ENCODE measurements around the gene EPAS1.

Gene EPAS1

GRCh38 chr2:46364797-46365457 is 67.7 kb downstream of the EPAS1 start:
- DNase-seq (ENCODE audit: low read depth in 2 of 2) = peak in 1 of 2 donors; percentile 27

DNA sequence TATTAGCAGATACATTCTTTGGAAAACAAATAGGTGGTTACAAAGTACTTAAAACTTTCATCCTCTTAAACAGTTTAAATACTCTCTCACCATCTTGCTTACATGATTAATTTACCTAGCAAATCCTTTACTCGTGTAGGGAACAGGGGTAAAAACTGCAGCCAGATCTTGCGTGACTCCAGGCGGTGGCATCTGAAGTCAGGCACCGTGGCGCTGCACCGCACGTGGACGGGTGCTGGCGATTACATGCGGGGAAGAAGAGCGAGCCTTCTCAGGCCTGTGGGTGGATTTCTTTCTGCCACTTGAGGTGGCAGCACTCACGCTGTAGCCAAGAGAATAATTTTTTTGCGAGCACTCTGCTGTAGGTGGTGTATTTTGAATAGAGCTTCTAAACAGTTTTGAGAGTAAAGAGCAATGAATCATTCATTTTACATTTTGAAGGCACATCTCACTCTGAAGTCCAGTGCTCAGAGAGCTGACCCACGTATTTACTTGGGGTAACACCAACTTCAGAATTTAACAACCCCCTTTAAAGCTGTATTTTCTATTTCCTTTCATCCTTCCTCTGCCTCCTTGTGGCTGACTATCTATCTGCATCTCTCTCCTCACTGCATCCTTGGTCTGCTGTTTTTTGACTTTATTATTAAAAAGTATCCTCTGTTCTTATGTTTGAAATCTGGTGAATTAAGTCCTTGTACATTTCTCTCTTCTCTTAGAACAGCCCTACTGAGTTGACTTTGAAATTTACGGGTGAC is 68.9 kb downstream of the EPAS1 start:
- DNase-seq (ENCODE audit: low read depth in 2 of 2) = no peak

GRCh38 chr2:46366668-46367052 is 69.5 kb downstream of the EPAS1 start:
- no peak for DNase-seq (ENCODE audit: low read depth in 2 of 2)

- no peak for DNase-seq (ENCODE audit: low read depth in 2 of 2)
Observed at GRCh38 chr2:46367286-46367685, 70.1 kb downstream of the EPAS1 start.

GRCh38 chr2:46368401-46368800 is 71.2 kb downstream of the EPAS1 start:
- no peak for DNase-seq (ENCODE audit: low read depth in 2 of 2)

GRCh38 chr2:46369783-46370182 is 72.6 kb downstream of the EPAS1 start:
- DNase-seq (ENCODE audit: low read depth in 2 of 2) = no peak

- DNase-seq (ENCODE audit: low read depth in 2 of 2) = no peak
Observed at GRCh38 chr2:46371854-46372253, 74.6 kb downstream of the EPAS1 start.

DNA sequence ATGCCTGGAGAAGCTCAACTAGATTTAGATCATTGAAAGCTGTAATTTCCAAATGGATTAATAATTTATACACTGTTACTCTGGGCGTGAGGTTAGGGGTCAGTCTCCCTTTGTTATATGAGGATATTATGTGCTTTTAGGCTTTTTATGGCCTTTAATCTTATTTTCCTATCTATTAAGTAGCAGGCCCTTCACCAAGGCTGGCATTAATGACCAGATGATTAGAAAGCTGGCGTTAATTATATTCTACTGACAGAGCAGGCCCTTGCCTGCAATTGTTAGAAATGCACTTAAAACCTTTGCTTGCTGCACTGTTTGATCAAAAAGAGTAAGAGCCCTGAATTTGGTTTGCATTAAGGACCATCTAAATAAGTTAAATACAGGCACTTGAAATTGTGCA is 75.3 kb downstream of the EPAS1 start:
- DNase-seq (ENCODE audit: low read depth in 2 of 2) = no peak

DNA sequence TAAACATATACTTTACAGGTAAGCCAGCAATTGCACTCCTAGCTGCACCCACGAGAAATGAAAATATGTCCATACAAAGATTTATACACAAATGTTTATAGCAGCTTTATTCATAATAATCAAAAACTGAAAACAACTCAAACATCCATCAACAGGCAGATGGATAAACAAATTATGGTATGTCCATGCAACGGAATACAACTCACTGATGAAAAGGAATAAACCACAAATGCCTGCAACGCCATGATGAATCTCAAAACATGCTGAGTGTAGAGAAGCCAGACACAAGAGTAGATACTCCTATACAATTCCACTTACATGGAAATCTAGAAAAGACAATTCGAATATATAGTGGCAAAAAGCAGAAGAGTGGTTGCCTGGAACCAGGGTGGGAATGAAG is 76.0 kb downstream of the EPAS1 start:
- no peak for DNase-seq (ENCODE audit: low read depth in 2 of 2)

DNA sequence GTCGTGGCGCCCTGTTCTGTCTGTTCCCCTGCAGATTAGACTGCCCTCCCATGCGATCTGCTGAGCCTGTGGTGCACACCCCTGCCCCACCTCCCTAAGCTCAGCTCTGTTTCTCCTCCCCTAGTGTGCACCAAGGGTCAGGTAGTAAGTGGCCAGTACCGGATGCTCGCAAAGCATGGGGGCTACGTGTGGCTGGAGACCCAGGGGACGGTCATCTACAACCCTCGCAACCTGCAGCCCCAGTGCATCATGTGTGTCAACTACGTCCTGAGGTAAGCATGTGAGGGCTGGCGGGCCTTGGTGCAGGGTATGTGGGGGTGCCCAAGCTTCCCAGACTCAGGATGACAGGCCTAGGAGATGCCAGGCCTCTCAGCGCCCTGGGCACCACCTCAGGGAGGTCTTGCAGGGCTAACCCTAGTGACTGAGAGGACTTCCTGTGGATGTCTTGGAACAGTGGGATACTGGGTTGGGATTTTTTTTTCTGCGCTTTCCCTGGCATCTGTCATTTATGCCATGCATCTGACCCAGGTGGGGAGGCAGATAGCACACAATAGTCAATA is 78.4 kb downstream of the EPAS1 start:
- DNase-seq (ENCODE audit: low read depth in 2 of 2) = no peak

GRCh38 chr2:46376586-46376985 is 79.4 kb downstream of the EPAS1 start:
- DNase-seq (ENCODE audit: low read depth in 2 of 2) = no peak

GRCh38 chr2:46377101-46377581 is 79.9 kb downstream of the EPAS1 start:
- no peak for DNase-seq (ENCODE audit: low read depth in 2 of 2)

DNA sequence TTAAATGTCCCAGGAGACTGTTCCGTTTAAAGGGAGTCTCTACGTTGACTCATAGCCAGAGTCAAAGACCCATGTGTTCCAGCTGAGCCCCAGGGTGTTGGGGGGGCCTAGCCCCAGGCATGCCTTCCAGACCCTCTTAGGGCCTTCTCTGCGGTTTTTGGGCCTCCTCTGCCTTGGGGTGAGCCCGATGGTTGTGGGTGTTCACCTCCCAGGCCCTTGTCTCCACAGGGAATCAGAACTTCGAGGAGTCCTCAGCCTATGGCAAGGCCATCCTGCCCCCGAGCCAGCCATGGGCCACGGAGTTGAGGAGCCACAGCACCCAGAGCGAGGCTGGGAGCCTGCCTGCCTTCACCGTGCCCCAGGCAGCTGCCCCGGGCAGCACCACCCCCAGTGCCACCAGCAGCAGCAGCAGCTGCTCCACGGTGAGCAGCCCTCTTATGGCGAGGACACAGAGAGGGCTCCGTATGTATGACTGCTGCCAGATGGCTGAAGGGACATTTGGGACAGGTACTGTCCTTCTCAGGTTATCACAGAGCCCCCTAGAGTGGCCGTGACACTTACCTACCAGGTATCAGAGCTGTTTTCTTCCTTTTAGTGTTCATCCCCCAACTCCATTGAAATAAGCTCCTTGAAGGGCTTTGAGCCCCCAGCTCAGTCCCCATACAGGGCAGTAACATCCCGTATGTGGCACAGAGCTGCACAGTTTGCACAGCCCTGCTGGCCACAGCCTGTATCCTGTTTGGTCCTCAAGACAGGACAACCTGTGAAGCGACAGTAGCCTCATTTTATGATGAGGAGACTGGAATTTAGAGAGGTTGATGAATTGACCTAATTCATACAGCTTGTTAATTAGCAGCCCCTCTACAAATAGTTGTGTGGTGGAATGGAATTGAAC is 80.7 kb downstream of the EPAS1 start:
- no peak for DNase-seq (ENCODE audit: low read depth in 2 of 2)

DNA sequence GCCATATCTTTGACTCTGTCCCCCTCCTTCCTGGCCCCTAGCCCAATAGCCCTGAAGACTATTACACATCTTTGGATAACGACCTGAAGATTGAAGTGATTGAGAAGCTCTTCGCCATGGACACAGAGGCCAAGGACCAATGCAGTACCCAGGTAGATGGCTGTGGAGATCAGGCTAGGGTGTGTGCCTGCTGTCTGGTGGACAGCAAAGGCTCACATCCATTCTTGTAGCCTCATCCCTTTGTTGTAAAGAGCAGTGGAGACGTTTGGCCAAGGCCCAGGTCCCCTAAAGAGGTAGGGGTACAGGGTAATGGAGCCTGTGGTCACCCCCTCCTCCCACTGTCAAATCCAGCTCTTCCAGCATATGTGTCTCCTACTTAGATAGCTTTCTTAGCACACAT is 81.4 kb downstream of the EPAS1 start:
- no peak for DNase-seq (ENCODE audit: low read depth in 2 of 2)

DNA sequence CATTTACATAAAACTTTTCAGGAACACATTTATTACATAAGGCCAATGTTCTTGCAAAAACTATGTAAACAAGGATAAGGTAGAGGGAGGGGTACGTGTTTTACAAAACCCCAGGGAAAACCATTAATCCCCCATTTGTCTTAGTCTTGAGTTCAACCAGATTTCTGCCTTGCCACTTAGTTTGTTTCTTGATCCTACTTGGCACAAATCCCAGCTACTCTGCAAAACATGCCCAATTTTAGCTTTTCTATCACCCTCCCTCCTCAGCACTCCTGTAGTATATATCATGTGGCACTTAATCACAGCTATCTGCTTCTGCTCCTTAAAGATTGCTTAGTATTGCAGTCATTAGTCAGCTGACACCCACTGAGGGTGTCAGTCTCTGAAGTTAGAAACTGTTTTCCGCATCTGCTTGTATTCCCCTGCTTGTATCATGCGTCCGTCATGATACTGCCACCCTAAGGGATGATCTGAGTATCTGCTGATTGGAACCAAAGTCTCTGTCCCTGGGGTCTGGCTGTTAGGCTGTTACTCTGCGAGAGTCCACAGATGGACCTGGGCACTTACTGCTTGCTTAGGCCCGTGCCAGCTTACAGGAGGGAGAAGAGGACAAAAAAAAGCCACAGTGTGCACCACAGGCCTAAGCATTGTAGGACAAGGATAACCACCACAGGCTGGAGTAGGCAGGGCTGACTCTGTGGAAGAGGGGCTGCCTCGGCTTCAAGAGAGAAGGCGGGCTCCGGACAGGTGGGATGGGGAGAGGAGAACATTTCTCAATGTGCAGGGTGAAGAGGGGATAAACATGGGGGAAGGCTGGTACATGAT is 82.2 kb downstream of the EPAS1 start:
- no peak for DNase-seq (ENCODE audit: low read depth in 2 of 2)

GRCh38 chr2:46380038-46380940 is 83.1 kb downstream of the EPAS1 start:
- no peak for DNase-seq (ENCODE audit: low read depth in 2 of 2)

GRCh38 chr2:46381263-46381849 is 84.1 kb downstream of the EPAS1 start:
- DNase-seq (ENCODE audit: low read depth in 2 of 2) = no peak

DNA sequence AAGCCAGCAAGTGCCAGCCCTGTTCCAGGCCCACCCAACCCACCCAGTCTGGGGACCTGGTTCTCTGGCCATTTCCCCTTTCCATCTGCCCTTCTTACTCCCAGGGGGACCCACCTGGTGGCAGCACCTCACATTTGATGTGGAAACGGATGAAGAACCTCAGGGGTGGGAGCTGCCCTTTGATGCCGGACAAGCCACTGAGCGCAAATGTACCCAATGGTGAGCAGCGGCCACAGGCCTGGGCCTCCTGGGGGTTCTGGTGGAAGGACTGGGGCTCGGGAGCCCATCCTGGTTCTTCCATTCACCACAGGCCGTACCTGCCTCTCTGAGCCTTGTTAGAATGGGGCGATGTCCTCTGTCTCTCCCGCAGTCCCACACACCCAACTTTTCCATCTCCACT is 84.7 kb downstream of the EPAS1 start:
- DNase-seq (ENCODE audit: low read depth in 2 of 2) = no peak

DNA sequence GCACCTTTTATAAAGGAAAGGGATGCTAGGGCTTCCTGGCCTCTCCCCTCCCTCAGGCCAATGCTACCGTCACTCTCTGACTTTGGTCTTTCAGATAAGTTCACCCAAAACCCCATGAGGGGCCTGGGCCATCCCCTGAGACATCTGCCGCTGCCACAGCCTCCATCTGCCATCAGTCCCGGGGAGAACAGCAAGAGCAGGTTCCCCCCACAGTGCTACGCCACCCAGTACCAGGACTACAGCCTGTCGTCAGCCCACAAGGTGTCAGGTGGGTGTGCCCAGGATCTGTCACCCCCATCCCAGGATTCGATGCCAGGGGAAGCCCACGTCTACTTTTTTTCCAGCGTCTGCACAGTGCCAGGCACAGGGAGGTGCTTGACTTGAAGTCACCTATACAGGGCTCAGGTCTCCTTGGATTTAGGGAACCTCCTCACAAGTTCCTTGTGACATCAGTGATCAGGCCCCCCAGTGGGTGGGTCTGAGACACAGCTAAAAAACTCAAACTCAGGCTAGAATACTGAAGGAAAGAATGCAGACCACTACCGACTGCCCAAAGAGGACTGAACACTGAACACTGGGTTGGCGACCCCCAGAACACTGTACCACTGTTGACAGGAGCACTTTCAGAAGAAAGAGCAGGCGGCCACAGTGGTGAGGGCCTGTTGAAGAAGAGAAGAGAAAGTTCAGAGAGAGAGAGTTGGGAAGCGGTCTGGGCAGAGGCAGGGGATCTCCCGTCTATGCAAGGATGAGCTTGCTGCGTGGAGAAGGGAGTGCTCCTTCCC is 85.3 kb downstream of the EPAS1 start:
- no peak for DNase-seq (ENCODE audit: low read depth in 2 of 2)
